ENCODE data around the gene B3GALT5.
"Not testable (repeated sequence)": the region's sequence is repeated elsewhere in the genome, so short reads cannot be mapped to it uniquely, and the experiment has no call there.

Gene B3GALT5

GRCh38 chr21:39667353-39667891 lies 54.7 kb downstream of the B3GALT5 start:
- no peak for DNase-seq (ENCODE audit: low spot score)

- DNase-seq (ENCODE audit: low spot score): no peak
Measured at GRCh38 chr21:39668369-39668768, 55.6 kb downstream of the B3GALT5 start.

- no peak for DNase-seq (ENCODE audit: low spot score)
Measured at GRCh38 chr21:39669485-39669884, 56.7 kb downstream of the B3GALT5 start.

- no peak for DNase-seq (ENCODE audit: low spot score)
Measured at GRCh38 chr21:39669976-39670661, 57.4 kb downstream of the B3GALT5 start.

- DNase-seq (ENCODE audit: low spot score): no peak
Measured at GRCh38 chr21:39670701-39671100, 58.0 kb downstream of the B3GALT5 start.

GRCh38 chr21:39671986-39672385 lies 59.2 kb downstream of the B3GALT5 start:
- no peak for DNase-seq (ENCODE audit: low spot score)

GRCh38 chr21:39673163-39673562 lies 60.4 kb downstream of the B3GALT5 start:
- no peak for DNase-seq (ENCODE audit: low spot score)

- no peak for DNase-seq (ENCODE audit: low spot score)
Measured at GRCh38 chr21:39673736-39674135, 61.0 kb downstream of the B3GALT5 start.

GRCh38 chr21:39674801-39675200 lies 62.1 kb downstream of the B3GALT5 start:
- no peak for DNase-seq (ENCODE audit: low spot score)

GRCh38 chr21:39675590-39675989 lies 62.9 kb downstream of the B3GALT5 start:
- no peak for DNase-seq (ENCODE audit: low spot score)

- DNase-seq (ENCODE audit: low spot score): no peak
Measured at GRCh38 chr21:39675993-39676661, 63.4 kb downstream of the B3GALT5 start.

GRCh38 chr21:39680216-39680615 lies 67.5 kb downstream of the B3GALT5 start:
- no peak for DNase-seq (ENCODE audit: low spot score)

- DNase-seq (ENCODE audit: low spot score): no peak
Measured at GRCh38 chr21:39681257-39681656, 68.5 kb downstream of the B3GALT5 start.

GRCh38 chr21:39681845-39682244 lies 69.1 kb downstream of the B3GALT5 start:
- DNase-seq (ENCODE audit: low spot score): no peak

- no peak for DNase-seq (ENCODE audit: low spot score)
Measured at GRCh38 chr21:39685236-39685635, 72.5 kb downstream of the B3GALT5 start.

- DNase-seq (ENCODE audit: low spot score): no peak
Measured at GRCh38 chr21:39685991-39686390, 73.3 kb downstream of the B3GALT5 start.

- DNase-seq (ENCODE audit: low spot score): no peak
Measured at GRCh38 chr21:39686646-39687468, 74.1 kb downstream of the B3GALT5 start.

- no peak for DNase-seq (ENCODE audit: low spot score)
Measured at GRCh38 chr21:39688010-39688409, 75.3 kb downstream of the B3GALT5 start.

- not testable (repeated sequence) for DNase-seq (ENCODE audit: low spot score)
Measured at GRCh38 chr21:39689860-39690259, 77.1 kb downstream of the B3GALT5 start.

- no peak for DNase-seq (ENCODE audit: low spot score)
Measured at GRCh38 chr21:39690454-39690853, 77.7 kb downstream of the B3GALT5 start.

- no peak for DNase-seq (ENCODE audit: low spot score)
Measured at GRCh38 chr21:39694750-39695149, 82.0 kb downstream of the B3GALT5 start.

GRCh38 chr21:39696196-39696595 lies 83.5 kb downstream of the B3GALT5 start:
- DNase-seq (ENCODE audit: low spot score): no peak

- DNase-seq (ENCODE audit: low spot score): no peak
Measured at GRCh38 chr21:39696618-39697017, 83.9 kb downstream of the B3GALT5 start.

Data from D341Med (cell line).